Stimulated activated CD4-positive, alpha-beta T cell treated with anti-CD3 and anti-CD28 coated beads, TNF-alpha, amount 100 ng/mL, for 1 hour (primary cell): ENCODE data around the gene FTHL17.

Experiments used
- DNase-seq, 3 donors: peaks; one replicate each; pipeline ENCODE4 v3.0.0-alpha.2; 2020; ENCODE audit warnings: low read depth in 3 of 3, low spot score in 1 of 3

FTHL17 gene

GRCh38 chrX:31038575-31039326 is 33.1 kb downstream of the FTHL17 start:
- no peak for DNase-seq

- DNase-seq: no peak
Measured at GRCh38 chrX:31036895-31037294, 34.9 kb downstream of the FTHL17 start.

GRCh38 chrX:31027351-31027750 is 44.5 kb downstream of the FTHL17 start:
- DNase-seq: no peak

GRCh38 chrX:31024866-31025265 is 47.0 kb downstream of the FTHL17 start:
- DNase-seq: no peak

GRCh38 chrX:31021537-31021936 is 50.3 kb downstream of the FTHL17 start:
- no peak for DNase-seq
